A549 (cell line): ENCODE measurements around the gene PTPRE. TPM values are rescaled to one million over a fixed set of nuclear protein-coding genes. Genes with fewer than 3 reads are reported as not detected.

ENCODE experiments used
- ATAC-seq, 2 experiments: fragments of 200-7000 bp in 1 of 2; fragments of >200 bp in 1 of 2; cut with Nextera tagmentation in 1 of 2; cut with Tn5 transposase in 1 of 2; 3 replicates each; pipeline versions ENCODE4 v1.8.0 to v1.9.1; 2018 to 2020; ENCODE audit warnings: mild to moderate bottlenecking in 1 of 2, moderate library complexity in 1 of 2
- CTCF ChIA-PET: fragments of 300-600 bp; sonication (Branson Sonifier 250); formaldehyde crosslinking; extraction: SDS; loops from one replicate; lab custom pipeline; 2021; ENCODE audit warnings: antibody characterized with exemption, inconsistent platforms; lab: Yijun Ruan, JAX
- POLR2A ChIA-PET: fragments of 350-600 bp; formaldehyde crosslinking; extraction: SDS; loops from one replicate; lab custom pipeline; 2021; ENCODE audit warnings: antibody characterized with exemption, inconsistent platforms; lab: Yijun Ruan, JAX
- DNase-seq, 2 experiments: peaks; one replicate each; pipeline versions ENCODE4 v3.0.0 to v3.0.0-alpha.2; 2011 to 2016; ENCODE audit warnings: low read depth in 1 of 2, low spot score in 1 of 2
- FAIRE-seq: peaks from 2 replicates; lab custom pipeline; 2011; peaks lifted over from hg19 to GRCh38; lab: Jason Lieb, UNC
- H3K27ac ChIP-seq, 2 experiments: fragments of >200 bp; sonication (Bioruptor Twin); formaldehyde crosslinking; 3 replicates each; pipeline ENCODE4 v1.5.1; 2016 to 2017
- H3K4me1 ChIP-seq: fragments of >200 bp; sonication (Bioruptor Twin); formaldehyde crosslinking; 3 replicates; pipeline ENCODE4 v1.6.1; 2016
- H3K4me2 ChIP-seq: fragments of >200 bp; sonication (Bioruptor Twin); formaldehyde crosslinking; 3 replicates; pipeline ENCODE4 v1.6.1; 2016
- H3K4me3 ChIP-seq: fragments of >200 bp; sonication (Bioruptor Twin); formaldehyde crosslinking; 3 replicates; pipeline ENCODE4 v1.5.1; 2016
- H3K9me3 ChIP-seq: fragments of >200 bp; sonication (Bioruptor Twin); formaldehyde crosslinking; 3 replicates; pipeline ENCODE4 v1.6.1; 2016
- ATOH8 ChIP-seq: fragments of 250-450 bp; sonication (Bioruptor Pico); IDR thresholded peaks from 2 replicates; pipeline ENCODE4 v1.5.0; 2020; ENCODE audit warnings: low read depth, mild to moderate bottlenecking, moderate library complexity
- CEBPB ChIP-seq, 2 experiments: fragments of >200 bp in 1 of 2; sonication (Bioruptor Twin) in 1 of 2; formaldehyde crosslinking in 1 of 2; IDR thresholded peaks; 2 replicates each; pipeline ENCODE4 v1.6.1; 2012 to 2016
- CHD4 ChIP-seq: fragments of 200-600 bp; sonication (generic); IDR thresholded peaks from 2 replicates; pipeline ENCODE4 v1.6.1; 2016; ENCODE audit warnings: antibody characterized with exemption, mild to moderate bottlenecking, borderline replicate concordance
- EP300 ChIP-seq, 2 experiments: fragments of >200 bp; sonication (Bioruptor Twin); formaldehyde crosslinking; IDR thresholded peaks; 2 replicates in 1 of 2; 3 replicates in 1 of 2; pipeline ENCODE4 v1.6.1; 2016 to 2017
- FOSB ChIP-seq: fragments of 250-450 bp; sonication (Bioruptor Pico); IDR thresholded peaks from 2 replicates; pipeline ENCODE4 v1.5.0; 2020; ENCODE audit warnings: mild to moderate bottlenecking, moderate library complexity
- FOSL2 ChIP-seq, 2 experiments: fragments of 450-650 bp in 1 of 2; fragments of >200 bp in 1 of 2; sonication (Bioruptor Twin) in 1 of 2; formaldehyde crosslinking; IDR thresholded peaks; 2 replicates each; pipeline versions ENCODE4 v1.5.0 to v1.6.1; 2016 to 2020; ENCODE audit warnings: mild to moderate bottlenecking in 1 of 2, moderate library complexity in 1 of 2
- HDAC2 ChIP-seq: fragments of 200-600 bp; sonication (generic); IDR thresholded peaks from 2 replicates; pipeline ENCODE4 v1.6.1; 2016
- JUN ChIP-seq, 2 experiments: fragments of >200 bp; sonication (Bioruptor Twin); formaldehyde crosslinking; IDR thresholded peaks; 2 replicates in 1 of 2; 3 replicates in 1 of 2; pipeline ENCODE4 v1.6.1; 2016 to 2017
- JUNB ChIP-seq: fragments of >200 bp; sonication (Bioruptor Twin); formaldehyde crosslinking; IDR thresholded peaks from 2 replicates; pipeline ENCODE4 v1.6.1; 2016
- KDM1A ChIP-seq: fragments of 200-600 bp; sonication (generic); IDR thresholded peaks from 2 replicates; pipeline ENCODE4 v1.6.1; 2016; ENCODE audit warnings: low read depth, mild to moderate bottlenecking
- KDM5A ChIP-seq: fragments of 200-600 bp; sonication (generic); IDR thresholded peaks from 2 replicates; pipeline ENCODE4 v1.6.1; 2016; ENCODE audit warnings: antibody characterized with exemption, mild to moderate bottlenecking
- MAZ ChIP-seq: fragments of 150-350 bp; IDR thresholded peaks from 2 replicates; pipeline ENCODE4 v1.6.1; 2014; ENCODE audit warnings: antibody characterized with exemption, low read depth, low read length, borderline replicate concordance
- RNF2 ChIP-seq: fragments of 200-600 bp; sonication (generic); IDR thresholded peaks from 2 replicates; pipeline ENCODE4 v1.6.1; 2016; ENCODE audit warnings: low read depth, mild to moderate bottlenecking, antibody characterized with exemption, moderate library complexity, borderline replicate concordance
- SMC3 ChIP-seq: fragments of >200 bp; sonication (Bioruptor Twin); formaldehyde crosslinking; IDR thresholded peaks from 3 replicates; pipeline ENCODE4 v1.6.1; 2018; ENCODE audit warnings: inconsistent platforms
- SREBF2 ChIP-seq: fragments of 450-650 bp; IDR thresholded peaks from 2 replicates; pipeline ENCODE4 v1.6.1; 2014; ENCODE audit warnings: mild to moderate bottlenecking, moderate library complexity
- TFCP2L1 ChIP-seq: fragments of 250-450 bp; sonication (Bioruptor Pico); IDR thresholded peaks from 2 replicates; pipeline ENCODE4 v1.5.0; 2021; ENCODE audit warnings: mild to moderate bottlenecking
- ZNF302 ChIP-seq: fragments of 250-450 bp; sonication (Bioruptor Pico); IDR thresholded peaks from 2 replicates; pipeline ENCODE4 v1.9.0; 2021; ENCODE audit warnings: inconsistent platforms, mild to moderate bottlenecking, moderate library complexity
- WGBS: methylation state at CpG from one replicate; pipeline ENCODE4 v1.1.6; 2017; ENCODE audit errors: missing lambda C conversion rate; 5-methylcytosine and 5-hydroxymethylcytosine counted together
- polyA plus RNA-seq, 4 experiments: library from polyadenylated mRNA; depleted of rRNA in 3 of 4; stranded (reverse); fragments of >200 nt; fragmentation: RNase III in 1 of 4; extraction: RNeasy Plus Mini Kit Qiagen cat#74134 plus additional on column Dnase treatment in 1 of 4; gene quantifications; 2 replicates in 3 of 4; 3 replicates in 1 of 4; pipeline ENCODE4 v1.2.3, GENCODE V29; 2011 to 2017
- TF ChIP-seq, protein P1 (sequence below): fragments of >200 bp; sonication (Bioruptor Twin); formaldehyde crosslinking; IDR thresholded peaks from 3 replicates; pipeline ENCODE4 v1.5.1; 2016
- TF ChIP-seq, protein P2 (sequence below): fragments of 450-650 bp; IDR thresholded peaks from 2 replicates; pipeline ENCODE4 v1.6.1; 2014; ENCODE audit warnings: antibody characterized with exemption

Gene PTPRE
- polyA plus RNA-seq, 2 of the 4 experiments (the other 2 are of a cell fraction), result 0.31 to 1.5 TPM

GRCh38 chr10:128122931-128123330 lies 216.0 kb downstream of the PTPRE start (continued):
- TF ChIP-seq, protein P1, sequence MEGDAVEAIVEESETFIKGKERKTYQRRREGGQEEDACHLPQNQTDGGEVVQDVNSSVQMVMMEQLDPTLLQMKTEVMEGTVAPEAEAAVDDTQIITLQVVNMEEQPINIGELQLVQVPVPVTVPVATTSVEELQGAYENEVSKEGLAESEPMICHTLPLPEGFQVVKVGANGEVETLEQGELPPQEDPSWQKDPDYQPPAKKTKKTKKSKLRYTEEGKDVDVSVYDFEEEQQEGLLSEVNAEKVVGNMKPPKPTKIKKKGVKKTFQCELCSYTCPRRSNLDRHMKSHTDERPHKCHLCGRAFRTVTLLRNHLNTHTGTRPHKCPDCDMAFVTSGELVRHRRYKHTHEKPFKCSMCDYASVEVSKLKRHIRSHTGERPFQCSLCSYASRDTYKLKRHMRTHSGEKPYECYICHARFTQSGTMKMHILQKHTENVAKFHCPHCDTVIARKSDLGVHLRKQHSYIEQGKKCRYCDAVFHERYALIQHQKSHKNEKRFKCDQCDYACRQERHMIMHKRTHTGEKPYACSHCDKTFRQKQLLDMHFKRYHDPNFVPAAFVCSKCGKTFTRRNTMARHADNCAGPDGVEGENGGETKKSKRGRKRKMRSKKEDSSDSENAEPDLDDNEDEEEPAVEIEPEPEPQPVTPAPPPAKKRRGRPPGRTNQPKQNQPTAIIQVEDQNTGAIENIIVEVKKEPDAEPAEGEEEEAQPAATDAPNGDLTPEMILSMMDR, result no peak
- TF ChIP-seq CHD4, result no peak

DNA sequence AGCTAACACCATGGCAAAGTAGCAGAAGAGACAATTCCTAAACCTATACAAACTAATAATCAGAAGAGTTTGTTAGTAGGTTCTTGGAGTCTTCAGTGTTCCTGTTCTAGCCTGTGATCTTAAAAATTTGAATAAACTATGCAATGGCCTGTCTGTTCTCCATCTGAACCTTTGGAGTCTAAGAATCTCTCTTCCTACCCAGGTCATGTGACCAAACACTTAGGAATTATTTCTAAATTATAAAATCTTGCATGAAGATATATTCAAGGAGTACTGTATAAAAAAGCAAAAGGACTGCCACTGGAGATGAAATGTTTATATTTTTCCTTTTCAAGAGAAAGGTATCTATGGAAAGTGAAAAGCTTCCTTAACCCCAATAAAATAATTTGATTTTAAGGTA lies 216.9 kb downstream of the PTPRE start:
- Histone ChIP-seq H3K4me1 (peaks cover 26% of the 10 kb centered on the region), H3K4me2 (peak overlapping the region; percentile 100), H3K9me3 (no peaks in the 10 kb centered on the region), H3K4me3 (no peak overlapping the region; the same call in 2 of the 3 replicates), H3K27ac (no peak overlapping the region)
- DNase-seq, result no peak
- ATAC-seq, result no peak
- TF ChIP-seq, protein P2, sequence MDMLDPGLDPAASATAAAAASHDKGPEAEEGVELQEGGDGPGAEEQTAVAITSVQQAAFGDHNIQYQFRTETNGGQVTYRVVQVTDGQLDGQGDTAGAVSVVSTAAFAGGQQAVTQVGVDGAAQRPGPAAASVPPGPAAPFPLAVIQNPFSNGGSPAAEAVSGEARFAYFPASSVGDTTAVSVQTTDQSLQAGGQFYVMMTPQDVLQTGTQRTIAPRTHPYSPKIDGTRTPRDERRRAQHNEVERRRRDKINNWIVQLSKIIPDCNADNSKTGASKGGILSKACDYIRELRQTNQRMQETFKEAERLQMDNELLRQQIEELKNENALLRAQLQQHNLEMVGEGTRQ, result peak; percentile 48; the same call in 1 of the 2 replicates
- TF ChIP-seq MAZ, result no peak
- POLR2A ChIA-PET, result no interaction called here
- FAIRE-seq, result no peak
- CTCF ChIA-PET, result interaction anchor here (0.8 to 1.7 kb wide), 3 partner anchors 26 to 88 kb away, joined by 3 to 15 read pairs (median 4); no protein-coding TSS in a partner anchor

GRCh38 chr10:128124813-128125403 lies 218.0 kb downstream of the PTPRE start:
- no peaks in the 10 kb centered on the region for H3K9me3 ChIP-seq
- ChIA-PET POLR2A (no interaction called here), CTCF (interaction anchor here (1.2 to 1.8 kb wide), 4 partner anchors 10 to 87 kb away, joined by 4 to 15 read pairs (median 6); no protein-coding TSS in a partner anchor)
- 4% methylated on average over 11 of the region's 11 CpGs for WGBS
- peak; percentile 7 to 31; a peak in 3 of 6 replicates for ATAC-seq
- no peak for FAIRE-seq
- H3K4me2 ChIP-seq, result peak overlapping the region; percentile 100
- peak overlapping the region; percentile 87 to 97 for H3K27ac ChIP-seq
- TF ChIP-seq ZNF302 (CRISPR knock-in tag) (no peak), TFCP2L1 (CRISPR knock-in tag) (no peak), HDAC2 (no peak), SMC3 (no peak), FOSL2 (IDR thresholded peaks at IDR 0.05) (no peak), FOSL2 (CRISPR knock-in tag; IDR thresholded peaks at IDR 0.05) (no peak), RNF2 (no peak), KDM5A (no peak), JUN (IDR thresholded peaks at IDR 0.05) (no peak), ATOH8 (no peak), SREBF2 (no peak), KDM1A (no peak), CEBPB (IDR thresholded peaks at IDR 0.05) (no peak), FOSB (CRISPR knock-in tag) (no peak), EP300 (IDR thresholded peaks at IDR 0.05) (no peak), JUNB (no peak)
- TF ChIP-seq, protein P2, result no peak
- peaks cover 27% of the 10 kb centered on the region for H3K4me1 ChIP-seq
- H3K4me3 ChIP-seq, result peak overlapping the region; percentile 93
- DNase-seq, result peak in 1 of 2 experiments; percentile 26
